HG02588 (cell line): ENCODE results near the gene GOLGA2.

Experiments
- ATAC-seq: cut with Tn5 transposase; IDR thresholded peaks from one replicate; pipeline ENCODE4 v1.9.1; 2021; ENCODE audit warnings: mild to moderate bottlenecking, moderate library complexity; ENCODE audit not compliant: unreplicated experiment

GOLGA2 gene

DNA sequence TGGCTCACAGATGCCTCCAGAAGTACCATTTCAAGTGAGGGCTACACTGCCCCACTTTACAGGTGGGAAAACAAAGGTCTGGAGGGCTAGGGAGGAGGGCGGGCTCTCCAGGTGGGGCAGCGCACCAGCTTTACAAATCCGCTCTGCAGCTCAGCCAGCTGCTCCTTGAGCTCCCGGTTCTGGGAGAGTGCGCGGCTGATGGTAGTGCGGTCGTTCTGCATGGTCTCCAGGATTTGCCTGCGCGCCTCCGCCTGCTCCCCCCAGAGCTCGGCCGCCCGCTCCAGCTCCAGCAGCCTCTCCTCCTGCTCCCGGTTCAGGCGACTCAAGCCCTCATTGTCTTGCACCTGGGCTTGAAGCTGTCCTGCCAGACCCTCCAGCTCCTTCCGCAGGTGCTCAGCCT is 15.5 kb downstream of the GOLGA2 start:
- no peak for ATAC-seq

DNA sequence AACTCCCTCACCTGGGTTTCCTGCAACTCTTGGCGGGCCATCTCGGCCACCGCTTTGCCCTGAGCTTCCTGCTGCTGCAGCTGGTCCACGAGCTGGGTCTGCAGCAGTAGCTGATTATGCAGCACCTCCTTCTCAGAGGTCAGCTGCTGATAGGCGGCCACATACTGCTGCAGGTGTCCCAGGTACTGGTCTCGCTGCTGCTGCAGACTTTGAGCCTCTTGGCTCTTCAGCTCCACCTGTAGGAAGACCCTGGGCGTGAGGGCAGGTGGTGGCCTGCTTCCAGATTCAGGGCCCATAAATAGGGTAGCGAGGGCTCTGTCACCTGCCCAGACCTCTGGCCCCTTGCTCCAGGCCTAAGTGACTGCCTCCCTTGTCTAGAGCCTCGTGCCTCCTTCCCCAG is 16.7 kb downstream of the GOLGA2 start:
- ATAC-seq = no peak

DNA sequence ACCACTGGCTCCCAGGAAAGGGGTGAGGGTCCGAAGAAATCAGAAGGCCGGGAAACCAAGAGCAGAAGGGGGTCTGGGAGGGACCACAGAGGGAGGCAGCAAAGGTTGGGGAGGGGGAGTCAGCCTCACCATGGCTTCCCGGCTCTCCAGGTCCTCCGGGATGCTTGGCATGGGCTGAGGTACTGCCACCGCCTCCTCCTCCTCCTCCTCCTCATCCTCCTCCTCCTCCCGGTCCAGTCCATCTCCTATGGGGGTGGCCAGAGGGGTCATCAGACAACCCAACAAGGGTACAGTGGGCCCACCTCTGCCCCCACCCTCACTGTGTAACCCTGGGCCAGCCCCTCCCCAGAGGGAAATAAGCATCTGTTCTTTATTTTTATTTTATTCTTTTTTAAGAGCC is 17.5 kb downstream of the GOLGA2 start:
- no peak for ATAC-seq

DNA sequence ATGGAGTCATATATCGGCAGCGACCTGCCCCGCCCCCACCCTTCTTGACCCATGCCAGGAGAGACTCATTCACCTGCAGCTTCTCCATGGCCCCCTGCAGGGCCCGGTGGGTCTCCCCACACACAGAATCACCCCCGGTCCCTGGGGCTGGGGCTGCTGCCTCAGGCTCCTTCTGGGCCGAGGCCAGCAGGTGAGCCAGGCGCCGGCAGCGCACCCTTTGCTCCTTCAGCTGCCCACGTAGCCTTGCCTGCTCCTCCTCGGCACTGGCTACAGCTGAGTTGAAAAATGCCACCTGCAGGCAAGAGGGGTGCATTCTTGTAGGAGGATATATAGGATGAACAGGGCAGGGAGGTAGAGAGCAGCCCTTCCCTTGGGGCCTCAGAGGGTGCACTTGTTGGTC is 17.9 kb downstream of the GOLGA2 start:
- ATAC-seq = no peak

DNA sequence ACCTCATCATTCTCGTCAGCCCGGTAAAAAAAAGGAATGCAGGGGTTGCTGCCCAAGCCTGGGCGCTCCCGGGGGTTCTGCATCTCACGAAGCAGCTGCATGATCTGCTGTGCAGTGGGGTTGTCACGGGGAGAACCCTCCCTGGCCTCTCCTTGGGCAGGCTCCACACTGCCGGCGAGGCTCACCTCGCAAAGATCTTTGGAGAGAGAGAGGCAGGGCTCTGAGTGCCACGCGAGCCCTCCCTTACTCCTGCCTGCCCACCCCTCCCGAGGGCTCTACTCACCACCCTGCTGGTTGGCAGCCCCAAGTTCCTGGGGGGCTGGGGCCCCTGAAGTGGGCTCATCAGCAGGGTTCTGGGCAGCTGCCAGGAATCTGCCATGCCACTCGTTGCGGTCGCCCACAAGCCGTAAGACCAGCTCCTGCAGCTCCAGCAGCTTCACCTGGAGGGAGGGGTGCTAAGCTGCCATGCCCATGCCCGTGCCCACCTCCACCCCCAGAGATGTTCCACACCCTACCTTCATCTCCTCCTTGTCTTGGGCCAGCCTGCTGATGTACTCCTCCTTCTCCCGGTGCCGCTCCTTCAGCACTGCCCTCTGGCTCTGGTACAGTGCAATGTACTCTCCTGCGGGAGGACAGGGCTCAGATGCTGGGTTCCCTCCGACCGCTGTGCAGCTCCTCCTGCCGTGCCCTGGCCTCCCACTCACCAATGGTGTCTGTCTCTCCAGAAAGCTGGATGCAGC is 18.6 kb downstream of the GOLGA2 start:
- no peak for ATAC-seq

DNA sequence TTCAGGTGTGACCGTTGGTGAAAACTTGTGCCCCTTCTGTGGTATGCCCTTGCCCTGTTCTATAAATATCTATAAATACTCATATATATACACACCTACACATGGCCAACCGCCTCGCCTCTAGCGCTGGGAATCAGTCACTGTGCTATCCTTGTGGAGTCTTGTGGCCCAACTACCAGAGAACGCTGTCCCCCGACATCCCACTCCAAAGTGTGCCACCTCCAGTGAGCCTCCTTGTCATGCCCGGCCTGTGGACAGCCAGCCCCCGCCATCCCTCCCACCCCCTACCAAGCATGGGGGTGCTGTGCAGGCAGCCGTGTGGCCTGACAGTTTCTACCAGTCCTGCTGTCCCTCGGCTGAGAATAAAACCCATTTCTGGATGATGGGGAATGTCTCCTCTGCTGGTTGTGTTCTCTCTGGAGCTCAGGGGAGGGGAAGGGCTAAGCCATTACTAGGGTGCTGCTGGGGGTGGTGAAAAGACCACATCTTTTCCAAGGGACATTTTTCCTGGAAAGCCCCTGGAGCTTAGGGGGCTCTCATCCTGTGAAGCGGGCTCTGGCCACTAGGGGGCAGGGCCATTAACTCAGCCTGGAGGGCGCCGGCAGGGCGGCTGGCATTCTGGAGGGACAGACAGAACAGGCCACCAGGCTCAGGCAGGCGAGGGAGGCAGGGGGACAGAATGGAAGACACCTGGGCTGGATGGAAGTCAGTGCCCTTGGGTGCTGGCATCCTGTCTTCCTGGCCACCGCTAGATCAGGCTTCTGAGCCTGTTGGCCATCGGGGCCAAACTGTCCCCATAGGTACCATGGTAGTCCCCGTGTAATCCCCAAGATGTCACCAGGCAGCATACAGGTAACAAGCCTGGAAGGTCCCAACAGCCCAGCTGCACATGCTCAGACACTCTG is 20.7 kb downstream of the GOLGA2 start:
- no peak for ATAC-seq

DNA sequence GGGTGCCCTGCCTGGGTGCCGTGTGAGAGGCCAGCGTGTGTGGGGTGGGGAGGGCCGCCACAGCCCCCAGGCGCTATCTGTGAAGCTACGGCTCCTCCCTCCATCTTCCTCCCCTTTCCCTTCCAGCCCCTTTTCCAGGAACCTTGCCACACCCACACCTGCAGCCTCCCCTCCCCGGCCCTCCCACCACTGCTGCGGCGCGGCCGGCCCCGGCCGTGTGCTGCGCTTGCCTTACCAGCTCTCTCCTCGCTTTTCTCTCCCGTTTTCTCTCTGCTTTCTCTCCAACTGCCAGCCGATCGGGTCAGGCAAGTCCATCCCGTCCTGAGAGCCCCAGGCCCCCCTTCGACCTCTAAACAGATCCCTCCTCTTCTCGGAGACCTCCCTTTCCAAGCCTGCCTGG is 21.4 kb downstream of the GOLGA2 start:
- no peak for ATAC-seq

DNA sequence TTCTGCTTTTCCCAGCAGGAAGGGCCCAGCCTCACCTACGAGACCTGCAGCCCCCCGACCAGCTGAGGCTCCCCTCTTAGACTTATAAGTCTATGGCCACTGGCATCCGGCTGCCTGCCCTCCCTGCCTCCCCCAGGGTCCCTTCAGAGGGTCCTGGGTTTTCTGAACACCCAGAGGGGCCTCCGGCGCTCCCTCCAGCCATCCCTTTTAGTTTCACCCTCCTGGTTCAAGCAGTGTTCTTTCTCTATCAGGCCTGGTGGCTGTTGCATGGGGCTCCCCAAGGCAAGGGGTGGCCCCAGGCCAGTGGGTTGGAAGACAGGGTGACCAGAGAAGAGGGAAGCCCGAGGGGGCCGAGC is 21.8 kb downstream of the GOLGA2 start:
- no peak for ATAC-seq

DNA sequence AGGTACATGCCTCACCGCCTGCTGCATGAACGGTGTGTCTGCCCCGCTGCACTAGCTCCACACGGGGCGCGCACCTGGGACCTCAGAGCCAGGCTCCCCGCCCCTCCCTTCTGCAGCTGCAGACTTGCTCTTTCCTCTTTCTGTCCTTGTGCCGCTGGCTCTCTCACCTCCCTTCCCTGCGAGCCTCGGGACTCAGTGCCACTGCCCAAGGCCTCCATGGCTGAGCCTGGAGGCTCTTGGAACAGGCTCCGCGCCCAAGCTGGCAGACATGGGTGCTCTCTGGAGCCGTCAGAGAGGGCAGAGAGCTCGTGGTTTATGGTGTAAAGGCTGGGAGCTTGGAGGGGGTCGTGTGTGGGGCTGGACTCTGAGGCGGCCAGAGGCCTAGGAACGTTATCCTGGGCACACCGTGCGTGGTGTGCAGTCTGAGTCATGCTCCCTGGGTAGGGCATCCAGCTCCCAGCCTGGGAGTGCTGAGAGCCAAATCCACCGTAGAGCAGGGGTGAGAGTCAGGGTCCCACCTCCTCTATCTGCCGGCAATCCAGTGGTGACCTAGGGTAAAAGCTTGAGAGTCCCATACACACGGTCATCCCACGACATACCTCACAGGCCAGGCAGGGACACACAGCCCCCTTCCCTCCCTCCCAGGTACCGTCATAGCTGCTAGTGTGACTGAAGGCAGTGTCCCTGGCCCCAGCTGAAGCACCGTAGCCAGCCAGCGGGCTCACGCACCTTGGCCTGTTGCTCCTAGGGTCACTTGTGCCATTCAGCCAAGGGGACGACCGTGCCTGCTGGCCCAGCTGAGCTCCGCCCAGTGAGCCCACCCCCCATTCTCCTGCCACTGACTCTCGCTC is 22.4 kb downstream of the GOLGA2 start:
- ATAC-seq = no peak

DNA sequence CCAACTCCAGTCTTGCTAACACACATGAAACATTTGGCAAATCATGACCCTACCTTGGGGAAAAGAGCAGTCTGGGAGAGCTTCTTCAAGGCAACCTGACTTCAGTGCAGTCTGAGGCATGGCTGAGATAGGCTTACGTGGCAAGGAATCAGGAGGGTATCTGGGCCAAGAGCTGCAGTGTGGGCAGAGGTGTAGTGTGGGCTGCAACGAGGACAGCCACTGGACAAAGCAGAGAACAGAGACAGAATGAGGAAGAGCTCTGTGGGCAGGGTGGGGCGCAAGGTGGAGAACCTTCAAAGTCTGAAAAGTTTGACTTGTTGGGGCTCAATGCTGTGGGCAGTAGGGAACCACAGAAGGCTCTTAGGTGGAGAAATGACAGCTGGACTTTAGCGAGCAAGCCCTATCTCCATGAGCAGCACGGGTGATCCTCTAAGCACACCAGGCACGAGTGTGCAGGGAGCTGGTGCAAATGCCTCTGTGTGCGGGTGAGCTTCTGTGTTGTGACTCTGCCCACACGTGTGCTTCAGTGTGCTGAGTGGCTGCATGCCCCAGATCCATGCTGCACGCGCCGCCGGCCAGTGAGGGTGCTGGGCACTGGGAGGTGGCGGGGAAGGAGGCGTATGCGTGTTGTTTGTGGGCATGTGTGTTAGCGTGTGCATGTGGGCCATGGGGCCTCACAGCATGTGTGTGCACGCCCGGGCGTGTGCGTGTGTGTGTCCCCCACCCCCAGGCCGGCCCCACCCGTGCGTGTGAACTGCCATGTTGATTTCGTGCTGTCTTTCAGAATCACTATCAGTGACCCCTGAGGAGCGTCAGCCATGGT is 23.3 kb downstream of the GOLGA2 start:
- ATAC-seq = no peak

DNA sequence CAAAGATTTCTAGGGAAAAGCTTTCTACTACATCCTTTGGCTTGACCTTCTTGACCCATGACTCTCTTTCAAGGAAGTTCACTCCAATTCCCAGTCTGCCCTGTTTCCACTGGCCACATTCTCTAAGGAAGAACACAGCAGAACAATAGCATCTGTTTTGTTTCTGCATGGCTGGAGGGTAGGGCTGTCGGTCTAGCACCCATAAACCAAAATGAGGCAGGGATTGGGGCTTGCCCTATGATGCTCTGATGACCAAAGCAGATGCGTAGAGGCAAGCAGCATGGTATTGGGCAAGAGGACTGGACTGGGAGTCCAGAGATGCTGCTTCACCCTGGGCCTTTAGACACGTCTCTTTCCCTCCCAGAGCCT is 24.1 kb downstream of the GOLGA2 start:
- no peak for ATAC-seq

DNA sequence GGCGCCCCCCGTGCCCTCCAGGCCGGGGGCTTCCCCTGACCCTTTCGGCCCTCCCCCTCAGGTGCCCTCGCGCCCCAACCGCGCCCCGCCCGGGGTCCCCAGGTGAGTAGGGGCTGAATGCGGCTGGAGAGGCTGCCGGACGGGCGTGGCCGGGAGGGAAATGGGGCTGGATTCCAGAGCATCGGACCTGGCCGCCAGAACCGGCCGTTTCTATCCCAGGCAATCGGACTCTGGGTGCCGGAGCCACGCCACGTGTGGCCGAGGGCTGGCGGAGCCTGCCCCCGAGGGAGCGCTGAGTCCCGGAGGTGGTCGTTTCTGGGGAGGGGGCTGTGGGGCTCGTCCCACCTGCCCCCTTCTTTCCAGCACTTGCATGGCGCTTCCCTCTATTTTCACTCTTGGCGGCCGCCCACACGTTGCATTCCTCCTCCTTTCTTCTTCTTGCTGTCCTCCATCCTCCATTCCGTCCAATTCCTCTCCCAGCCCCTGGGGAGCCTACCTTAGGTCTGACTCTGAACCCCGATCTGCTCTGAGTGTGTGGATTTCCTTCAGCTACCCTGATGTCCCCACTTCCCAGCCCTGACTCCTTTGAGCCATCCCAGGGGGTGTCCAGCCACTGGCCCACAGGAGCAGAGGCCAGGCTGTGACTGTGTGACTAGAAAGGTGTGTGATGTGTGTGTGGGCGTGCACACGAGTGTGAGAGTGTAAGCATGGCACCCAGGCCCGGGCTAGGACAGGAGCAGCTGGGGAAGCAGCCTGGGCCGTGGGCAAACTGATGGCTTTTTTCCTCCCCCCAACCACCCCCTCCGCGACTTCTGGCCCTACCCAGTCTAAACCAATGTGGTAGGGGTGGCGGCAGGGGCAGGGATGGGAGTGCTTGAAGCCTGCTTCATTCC is 24.7 kb downstream of the GOLGA2 start:
- ATAC-seq = no peak

DNA sequence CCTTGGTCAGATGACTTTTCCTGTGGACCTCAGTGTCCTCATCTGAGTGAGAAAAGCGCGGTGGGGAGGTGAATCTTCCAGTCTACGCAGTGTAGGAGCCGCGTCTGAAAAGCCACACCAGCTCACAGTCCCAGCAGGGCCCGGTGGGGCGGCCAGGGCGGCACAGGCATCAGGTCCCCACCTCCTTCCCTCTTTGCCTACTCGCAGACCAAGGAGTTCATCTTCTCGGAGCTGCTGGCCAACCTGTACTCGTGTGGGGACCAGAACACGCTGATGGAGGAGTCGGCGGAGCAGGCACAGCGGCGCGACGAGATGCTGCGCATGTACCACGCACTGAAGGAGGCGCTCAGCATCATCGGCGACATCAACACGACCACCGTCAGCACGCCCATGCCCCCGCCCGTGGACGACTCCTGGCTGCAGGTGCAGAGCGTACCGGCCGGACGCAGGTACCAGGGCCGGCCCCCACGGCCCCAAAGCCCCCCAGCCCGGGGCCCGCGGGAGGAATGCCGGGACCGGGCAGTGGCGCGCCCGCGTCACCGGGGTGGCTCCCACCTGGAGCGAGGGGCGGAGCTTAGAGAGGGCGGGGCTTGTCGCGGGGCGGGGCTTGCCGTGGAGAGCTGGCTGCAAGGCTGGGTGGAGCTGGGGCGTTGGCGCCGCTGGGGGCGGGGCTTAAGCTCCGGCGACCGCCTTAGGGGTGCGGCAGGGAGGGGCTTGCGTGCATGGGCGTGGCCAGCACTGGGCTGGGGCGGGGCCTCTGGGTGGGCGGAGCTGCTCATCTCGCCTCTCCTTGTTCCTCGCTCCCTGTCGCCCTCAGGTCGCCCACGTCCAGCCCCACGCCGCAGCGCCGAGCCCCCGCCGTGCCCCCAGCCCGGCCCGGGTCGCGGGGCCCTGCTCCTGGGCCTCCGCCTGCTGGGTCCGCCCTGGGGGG is 25.6 kb downstream of the GOLGA2 start:
- peak; percentile 76 for ATAC-seq

DNA sequence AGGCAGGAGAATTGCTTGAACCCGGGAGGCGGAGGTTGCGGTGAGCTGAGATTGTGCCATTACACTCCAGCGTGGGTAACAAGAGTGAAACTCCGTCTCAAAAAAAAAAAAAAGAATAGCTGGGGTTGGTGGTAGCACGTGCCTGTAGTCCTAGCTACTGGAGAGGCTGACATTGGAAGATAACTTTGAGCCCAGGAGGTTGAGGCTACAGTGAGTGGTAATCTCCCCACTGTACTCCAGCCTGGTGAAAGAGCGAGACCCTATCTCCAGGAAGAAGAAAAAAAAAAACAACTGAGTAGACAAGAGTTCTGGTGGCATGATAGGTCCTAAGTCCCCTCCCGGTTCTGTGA is 26.3 kb downstream of the GOLGA2 start:
- no peak for ATAC-seq

DNA sequence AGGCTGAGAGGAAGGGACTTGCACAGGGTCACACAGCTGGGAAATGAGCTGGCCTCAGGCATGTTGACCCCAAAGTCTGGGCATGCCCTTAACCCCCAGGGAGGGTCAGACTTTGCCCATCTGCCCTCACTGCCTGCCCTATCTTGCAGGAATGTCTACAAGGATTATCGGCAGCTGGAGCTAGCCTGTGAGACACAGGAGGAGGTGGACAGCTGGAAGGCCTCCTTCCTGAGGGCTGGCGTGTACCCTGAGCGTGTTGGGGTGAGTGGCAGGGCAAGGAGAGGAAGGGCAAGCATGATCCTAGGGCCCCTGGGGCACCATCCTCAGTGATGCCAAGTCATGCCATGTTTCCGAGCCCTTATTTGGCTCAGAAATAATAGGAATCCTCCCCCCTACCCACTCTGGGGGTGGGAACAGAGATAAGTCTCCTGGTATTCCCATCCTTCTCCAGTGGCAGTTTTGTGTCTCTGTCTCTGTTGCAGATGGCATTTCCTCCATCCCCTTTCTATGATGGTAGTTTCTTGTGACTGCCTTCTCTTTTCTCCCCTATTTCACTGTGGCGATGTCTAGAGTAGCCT is 28.5 kb downstream of the GOLGA2 start:
- no peak for ATAC-seq

DNA sequence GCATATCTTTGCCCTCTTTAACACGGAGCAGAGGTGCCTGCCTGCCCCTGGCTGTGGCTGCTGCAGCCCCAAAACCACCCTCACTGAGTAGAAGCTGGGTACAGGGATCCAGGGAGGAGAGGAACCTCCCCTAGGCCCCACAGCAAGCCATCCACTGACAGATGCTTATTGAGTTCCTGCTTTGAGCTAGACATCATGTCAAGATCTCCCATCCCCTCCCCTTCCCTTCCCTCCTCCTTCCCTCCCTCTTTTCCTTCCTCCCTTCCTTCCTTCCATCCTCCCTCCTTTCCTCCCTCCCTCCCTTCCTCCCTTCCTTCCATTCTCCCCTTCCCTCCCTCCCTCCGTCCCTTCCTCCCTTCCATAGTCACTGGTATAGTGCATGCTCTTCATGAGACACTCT is 29.3 kb downstream of the GOLGA2 start:
- no peak for ATAC-seq

DNA sequence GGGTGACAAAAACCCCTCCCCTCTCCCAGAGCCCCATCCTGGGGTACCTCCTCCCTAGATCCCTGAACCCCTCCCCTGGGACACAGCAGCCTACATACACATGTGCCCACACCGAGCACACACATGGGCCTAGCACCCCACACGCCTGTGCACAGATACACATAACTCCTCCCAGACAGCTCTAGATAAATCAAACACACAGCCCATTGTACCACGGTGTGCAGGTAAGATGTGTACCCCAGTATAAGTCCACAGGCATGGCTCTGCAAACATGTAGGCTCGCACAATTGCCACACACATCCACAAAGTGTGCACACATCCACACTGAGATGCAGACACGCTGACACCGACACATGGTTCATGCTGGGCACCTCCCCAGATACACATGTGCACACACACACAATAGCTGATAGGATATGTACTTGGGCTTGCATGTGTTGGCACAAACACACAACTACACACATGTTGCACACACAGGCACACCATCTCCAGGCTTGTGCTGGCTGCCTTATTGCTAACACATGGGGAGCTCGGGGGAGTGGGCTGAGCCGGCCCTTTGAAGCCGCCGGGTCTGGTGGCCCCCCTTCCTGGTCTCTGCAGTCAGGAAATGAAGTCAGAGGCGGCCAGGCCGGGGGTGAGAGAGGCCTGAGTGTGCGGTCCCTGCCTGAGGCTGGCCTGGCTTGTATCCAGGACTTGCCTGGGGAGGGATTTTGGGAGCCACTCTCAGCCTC is 30.2 kb downstream of the GOLGA2 start:
- ATAC-seq = no peak

DNA sequence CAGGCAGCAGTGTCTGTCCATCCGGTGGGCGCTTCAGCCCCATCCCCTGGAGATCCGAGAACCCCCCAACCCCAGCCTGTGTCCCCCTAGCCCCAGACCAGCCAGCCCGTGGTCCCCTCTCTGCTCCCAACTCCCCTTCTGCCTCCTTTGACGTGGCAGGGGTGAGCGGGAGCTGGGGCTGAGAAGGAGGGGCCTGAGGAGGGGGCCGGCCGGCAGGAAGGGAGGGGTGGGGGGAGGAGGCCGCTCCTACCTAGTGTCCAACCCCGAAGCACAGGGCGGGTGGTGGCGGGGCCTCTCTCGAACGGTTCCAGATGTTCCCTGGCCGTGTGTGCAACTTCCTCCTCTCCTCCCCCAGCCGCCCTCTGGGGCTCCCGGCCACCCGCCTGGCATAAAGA is 31.0 kb downstream of the GOLGA2 start:
- ATAC-seq = no peak
